Cortex of kidney (tissue), 1 donor: ENCODE results near the gene CNTN5.
"Not testable (repeated sequence)": the region's sequence is repeated elsewhere in the genome, so short reads cannot be mapped to it uniquely, and the experiment has no call there.

ENCODE experiments used
- DNase-seq: peaks from one replicate; lab custom pipeline; 2025; lab: John Stamatoyannopoulos, UW

Gene CNTN5

DNA sequence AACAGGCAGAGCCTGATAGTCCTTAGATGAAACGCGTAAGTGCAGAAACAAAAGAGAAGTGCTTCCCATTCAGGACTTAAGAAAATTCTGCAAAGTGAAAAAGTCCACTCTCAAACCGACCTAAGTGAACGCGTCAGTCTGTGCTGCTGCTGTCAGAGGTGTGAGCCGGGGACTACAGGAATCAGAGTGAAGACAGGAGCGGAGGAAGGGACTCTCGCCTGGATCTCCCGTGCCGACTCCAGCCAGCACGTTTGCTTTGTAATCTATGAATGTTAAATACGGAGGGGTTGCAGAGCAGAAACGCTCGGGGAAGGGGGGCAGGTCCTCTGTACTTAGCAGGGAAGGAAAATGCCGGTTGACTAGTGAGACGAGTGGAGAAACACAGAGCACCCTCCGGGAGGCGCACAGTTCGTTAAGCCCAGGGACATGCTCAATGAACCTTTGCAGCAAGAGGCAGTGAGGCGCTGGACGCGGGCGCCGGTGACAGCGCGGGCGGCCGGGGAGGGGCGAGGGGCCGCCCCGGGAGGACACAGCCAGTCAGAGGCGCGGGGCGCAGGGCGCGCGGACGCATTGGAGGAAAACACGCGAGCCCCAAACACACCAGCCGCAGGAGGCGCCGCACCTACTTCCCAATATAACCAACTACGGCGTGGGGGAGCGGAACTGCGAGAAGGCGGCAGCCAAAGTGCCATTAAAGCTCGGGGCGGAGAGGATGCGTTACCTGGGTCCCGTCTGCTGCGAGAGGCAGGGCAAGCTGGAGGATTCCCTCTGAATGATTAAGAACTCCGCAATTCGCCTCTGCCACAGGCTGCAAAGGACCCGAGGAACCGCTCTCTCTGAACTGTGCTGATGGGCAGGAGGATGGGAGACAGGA lies at the start of gene CNTN5:
TSS of gene CNTN5 (plus strand) at position 598 of the 874 bp plus-strand sequence.
- no peak for DNase-seq

DNA sequence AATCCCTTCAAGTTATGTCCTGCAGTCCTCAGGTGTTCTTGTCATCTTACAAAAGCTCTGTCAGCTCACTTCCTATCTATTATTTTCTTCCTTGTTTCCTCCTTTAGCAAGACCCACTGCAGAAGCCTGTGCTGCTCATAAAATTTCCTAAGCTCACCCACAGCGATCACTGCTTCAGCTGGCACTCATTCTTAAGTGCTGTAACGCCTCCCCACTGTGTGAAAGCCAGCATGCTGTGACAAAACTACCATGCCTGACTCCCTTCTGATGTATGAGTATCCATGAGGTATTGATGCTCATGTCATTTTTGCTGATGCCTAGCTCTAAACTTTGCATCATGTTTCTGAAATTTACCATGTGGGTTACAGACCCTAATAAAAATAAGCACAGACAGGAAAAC lies 41.5 kb upstream of the CNTN5 start:
- DNase-seq: no peak

DNA sequence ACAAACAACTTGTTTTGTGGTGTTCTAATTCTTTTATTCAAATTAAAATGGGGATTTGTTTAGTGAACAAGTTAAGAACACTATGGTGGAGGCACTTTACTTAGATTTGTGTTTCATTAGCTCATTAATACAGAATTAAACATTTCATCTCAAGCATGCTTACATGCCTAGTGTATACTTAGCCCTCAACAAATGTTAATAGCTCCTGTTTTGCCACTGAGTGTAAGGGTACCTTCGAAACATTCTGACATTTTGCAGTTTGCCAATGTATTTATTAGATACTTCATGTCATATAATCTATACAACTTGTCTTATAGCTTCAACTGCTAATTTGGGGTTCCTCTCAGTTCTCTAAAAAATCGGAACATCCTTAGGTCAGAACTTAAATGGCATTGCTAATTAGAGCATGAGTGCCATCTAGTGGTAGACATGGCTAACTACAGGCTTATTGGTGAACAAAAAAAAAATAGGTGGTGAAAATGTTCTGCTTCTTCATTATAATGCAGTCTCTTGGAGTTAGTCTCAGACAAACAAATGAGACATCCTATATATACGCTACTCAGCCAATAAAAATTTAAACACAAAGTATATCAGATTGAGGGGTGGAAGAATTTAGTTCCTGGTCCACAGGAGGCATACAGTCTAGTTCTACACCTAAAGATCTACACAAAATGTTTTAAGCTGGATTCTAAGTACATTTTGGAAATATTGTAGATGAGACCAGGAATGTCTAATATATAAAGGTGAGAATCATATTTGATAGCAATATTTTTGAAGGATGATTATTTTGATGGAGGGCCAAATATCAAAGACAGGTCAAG lies 4.9 kb upstream of the CNTN5 start:
- DNase-seq: no peak

DNA sequence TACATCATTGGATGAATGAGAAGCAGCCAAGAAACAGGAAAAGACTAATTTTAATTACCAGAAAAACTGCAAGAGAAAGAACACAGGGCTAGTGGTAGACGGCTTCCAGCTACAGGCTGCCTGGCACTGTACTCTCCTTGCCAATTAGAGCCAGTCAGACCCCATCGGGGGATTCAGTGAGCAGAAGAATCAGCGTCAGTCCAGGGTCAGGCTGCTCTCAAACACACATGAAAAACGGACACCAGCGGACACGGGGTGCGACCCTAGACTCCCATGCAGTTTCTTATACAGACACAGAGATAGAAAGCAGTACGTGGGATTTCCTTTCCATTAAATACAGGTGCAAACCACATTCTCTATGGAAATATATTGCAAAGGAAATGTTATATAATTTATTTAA lies 1.1 kb upstream of the CNTN5 start:
- no peak for DNase-seq

DNA sequence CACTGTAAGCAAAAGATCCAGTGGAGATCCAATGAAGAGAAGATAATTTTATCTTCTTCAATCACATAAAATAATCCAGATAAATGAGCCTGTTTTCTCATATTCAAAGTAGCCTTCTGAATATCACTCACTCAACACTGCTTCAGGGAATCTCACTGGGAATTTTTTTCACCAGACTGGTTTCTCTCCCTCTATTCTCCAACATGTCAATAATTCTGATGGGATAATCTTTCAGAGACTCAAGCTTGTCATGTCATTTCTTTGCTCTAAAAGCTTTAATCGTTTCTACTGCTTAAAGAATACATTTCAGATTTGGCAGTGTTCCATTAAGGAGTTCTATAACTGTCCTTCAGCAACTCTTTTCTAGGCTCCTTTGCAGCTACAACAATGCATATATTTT lies 16.3 kb downstream of the CNTN5 start:
- DNase-seq: no peak

DNA sequence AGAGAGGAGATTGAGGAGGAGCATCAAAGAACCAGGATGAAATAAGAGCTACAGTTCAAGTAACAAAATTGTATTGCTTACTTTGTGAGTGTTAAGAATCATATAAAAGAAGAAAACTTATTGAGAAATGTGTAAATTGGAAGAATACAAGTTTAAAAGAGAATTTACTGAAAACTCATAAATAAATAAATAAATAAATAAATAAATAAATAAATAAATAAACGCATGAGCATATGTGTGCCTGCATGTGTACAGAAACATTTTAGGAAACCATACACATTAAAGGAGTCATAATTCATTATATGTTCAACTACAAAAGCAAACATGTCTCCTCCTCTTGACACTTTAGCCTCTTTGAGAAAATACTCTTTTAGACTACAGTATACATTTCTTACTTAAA lies 42.6 kb downstream of the CNTN5 start:
- no peak for DNase-seq

DNA sequence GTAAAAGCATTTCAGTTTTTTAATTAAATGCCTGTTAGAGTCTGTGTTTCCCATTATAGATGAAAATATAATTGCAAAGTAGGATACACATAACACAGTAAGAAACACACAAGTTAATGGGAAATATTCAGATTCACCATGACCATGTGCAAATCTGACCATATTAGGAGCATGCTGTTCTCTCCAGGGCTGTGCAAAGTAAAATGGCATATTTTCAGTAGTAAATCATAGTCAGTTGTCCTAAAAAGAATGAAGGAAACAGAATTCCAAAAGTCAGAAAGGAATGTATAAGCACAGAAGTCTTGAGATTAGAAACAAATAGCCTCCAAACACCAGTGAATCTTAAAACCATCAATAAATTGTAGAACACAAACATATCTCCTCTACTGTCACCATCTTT lies 44.4 kb downstream of the CNTN5 start:
- no peak for DNase-seq

DNA sequence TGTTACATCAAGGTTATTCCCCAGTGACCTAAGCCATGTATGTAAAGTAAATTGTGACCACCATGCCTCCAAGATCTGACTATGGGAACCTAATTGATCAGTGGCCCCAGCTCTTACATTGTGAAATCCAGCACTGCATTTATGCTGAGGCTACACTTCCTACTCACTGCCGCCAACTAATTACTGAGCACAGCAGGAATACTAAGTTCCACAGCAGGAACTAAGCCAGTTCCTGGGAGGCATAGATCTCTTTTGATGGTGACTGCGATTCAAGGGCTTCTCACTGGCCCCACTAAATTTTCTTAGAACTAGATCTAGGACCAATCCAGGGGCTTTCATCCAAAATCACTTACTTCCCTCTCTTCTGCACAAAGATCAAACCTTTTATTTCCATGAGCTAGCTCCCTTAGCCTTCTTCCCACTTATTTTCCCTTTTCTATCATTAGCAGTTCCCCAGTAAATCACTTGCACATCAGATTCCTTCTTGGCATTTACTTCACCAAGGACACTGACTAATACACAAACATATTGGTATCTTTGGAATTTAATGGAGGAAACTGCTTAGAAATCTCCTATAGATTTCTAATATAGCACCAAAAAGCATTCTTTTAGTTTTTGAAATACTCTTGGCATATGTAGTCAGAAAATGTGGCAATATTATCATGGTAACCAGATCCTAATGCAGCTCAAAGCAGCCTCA lies 46.0 kb downstream of the CNTN5 start:
- no peak for DNase-seq

DNA sequence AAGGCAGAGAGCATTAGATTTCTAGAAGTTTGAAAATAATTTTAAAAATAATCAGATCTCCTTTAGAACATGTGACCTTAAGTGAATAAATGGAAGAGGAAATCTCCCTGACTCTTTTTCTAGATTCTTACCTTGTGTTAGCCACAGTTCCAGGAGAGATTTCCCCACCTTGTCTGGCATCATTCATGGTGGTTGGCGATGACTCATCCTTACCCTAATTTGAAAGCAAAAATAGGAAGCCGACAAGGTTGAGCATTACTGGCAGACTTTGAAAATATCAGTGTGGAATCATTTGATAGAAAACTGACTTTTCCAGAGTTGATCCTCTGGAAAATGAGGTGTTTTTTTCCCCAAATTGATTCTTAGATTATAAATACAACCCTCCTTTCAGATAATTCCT lies 48.1 kb downstream of the CNTN5 start:
- no peak for DNase-seq

DNA sequence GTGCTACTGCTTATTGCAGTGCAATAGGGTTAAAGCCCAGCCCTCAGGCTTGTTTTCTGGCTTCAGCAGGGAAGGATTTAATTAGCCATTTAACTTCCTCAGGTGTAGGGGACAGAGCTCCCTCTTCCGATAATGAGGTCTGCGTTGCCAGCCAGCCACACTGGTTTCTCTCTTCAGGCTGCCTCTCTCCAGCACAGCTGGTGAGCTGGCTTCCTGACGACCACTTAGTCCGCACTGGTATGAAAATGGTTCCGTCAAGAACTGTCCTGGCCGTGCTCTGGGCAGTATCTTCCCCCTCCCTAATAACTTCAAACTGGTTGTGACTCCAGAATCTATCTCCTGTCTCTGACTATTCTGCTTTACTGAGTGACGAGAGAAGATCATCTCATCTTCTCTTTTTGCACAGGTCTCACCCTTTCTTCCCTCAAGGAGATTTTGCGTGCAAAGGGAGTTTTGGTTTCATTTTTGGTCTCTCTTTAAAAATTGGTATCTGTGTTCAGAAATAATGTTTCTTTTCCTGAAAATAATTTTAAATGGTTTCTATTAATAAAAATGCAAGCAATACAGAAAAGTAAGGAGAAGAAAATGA lies 49.2 kb downstream of the CNTN5 start:
- no peak for DNase-seq

DNA sequence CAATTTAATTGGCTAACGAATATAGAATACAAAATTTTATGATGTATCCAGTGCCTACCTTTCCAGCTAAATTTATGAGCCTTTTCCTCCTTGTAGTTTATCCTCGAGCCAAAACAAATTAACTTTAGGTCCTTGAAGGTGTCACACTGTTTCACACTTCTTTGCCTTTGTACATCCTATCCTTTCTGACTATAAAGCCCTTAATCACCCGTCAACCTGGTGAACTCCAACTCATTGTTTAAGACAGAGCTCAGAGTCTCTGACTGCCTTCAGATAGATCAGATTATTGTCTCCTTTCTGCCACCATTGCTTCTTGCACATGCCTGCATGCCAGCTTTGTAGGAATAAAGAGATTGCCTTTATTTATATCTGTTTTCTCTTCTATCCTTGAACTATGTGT lies 58.8 kb downstream of the CNTN5 start:
- DNase-seq: no peak

DNA sequence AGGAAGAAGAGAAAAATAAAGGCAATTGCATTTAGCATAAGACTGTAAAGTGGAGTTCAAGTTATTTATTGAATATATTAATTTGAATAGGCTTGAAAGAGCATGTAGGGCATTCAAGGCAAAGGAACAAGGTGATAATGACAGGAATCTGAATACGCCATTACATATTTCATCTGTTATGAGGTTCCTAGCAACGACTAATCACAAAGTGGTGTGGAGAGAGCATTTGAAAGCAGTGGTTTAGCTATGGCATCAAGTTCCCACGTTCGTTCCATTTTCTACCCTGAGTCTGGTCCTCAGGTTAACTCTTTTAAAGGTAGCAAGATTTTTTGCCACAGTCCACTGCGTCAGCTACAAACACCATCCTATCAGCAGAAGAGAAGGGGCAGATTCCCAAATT lies 59.4 kb downstream of the CNTN5 start:
- no peak for DNase-seq

DNA sequence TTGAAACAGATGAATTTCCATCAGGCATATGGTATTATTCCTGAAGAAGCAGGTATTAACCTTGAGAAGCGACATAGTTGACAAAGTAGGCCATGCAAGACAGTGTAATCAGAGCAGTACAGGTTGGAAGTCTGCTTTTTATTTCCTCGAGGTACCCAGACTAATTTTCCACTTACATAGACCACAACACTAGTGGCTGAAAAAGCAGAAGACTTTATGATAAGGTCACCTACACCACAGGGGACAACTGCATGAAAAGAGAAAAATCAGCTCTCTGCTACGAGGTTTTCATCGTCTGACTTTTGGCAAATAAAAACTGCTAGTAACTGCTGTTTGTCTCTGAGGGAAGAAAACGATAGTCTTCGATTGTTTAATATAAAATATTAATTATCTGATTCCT lies 77.5 kb downstream of the CNTN5 start:
- DNase-seq: no peak

DNA sequence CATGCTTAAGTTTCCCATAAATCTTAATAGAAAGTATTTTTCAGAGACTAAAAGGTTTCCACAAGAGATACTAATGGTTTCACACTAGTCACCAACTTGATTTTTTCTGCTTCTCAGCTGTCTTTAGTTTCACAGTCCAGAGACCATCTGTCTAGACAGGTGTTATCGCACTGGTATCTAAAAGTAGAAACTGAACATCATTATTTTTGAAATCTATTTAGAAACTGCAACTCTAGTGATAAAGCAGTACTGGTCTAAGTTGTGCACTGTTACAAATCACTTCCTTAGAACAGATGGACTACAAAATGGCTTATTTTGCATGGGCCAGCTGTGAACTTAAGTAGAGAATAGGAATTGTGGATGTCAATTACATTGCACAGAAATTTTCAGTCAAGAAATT lies 78.0 kb downstream of the CNTN5 start:
- DNase-seq: no peak

DNA sequence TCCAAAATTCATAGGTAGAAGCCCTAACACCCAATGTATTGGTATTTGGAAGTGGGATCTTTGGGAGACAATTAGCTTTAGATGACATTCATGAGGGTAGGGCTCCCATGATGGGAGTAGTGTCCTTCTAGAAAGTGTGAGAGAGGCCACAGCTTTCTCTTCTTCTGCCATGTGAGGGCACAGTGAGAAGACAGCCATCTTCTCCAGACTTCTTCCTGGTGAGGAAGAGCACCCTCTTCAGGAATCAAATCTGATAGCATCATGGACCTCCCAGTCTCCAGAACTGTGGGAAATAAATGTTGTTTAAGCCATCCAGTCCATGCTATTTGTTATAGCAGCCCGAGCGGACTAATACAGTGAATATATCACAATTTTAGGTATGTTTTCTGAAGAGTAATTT lies 96.9 kb downstream of the CNTN5 start:
- no peak for DNase-seq

DNA sequence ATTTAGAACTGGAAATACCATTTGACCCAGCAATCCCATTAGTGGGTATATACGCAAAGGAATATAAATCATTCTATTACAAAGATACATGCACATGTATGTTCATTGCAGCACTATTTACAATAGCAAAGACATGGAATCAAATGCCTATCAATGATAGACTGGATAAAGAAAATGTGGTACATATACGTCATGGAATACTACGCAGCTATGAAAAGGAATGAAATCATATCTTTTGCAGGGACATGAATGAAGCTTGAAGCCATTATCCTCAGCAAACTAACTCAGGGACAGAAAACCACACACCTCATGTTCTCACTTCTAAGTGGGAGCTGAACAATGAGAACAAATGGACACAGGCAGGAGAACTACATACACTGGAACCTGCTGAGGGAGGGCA lies 113.1 kb downstream of the CNTN5 start:
- not testable (repeated sequence) for DNase-seq

DNA sequence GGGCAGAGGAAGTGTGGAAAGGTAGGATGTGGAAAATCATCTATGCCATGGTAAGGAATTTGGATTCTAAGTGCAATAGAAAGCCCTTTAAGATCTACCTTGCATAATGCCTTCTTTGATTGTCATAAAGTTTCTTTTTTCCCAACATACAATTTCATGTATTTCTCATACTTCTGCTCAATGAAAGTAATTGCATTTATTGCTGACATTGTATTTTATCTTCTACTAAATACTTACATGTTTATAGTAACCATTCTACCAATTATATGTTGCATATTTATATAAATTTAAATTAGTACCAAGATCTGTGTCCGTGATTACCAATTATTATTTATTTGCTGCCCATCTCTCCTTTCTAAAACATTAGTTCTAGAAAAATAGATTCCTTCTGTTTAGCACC lies 114.8 kb downstream of the CNTN5 start:
- DNase-seq: no peak

DNA sequence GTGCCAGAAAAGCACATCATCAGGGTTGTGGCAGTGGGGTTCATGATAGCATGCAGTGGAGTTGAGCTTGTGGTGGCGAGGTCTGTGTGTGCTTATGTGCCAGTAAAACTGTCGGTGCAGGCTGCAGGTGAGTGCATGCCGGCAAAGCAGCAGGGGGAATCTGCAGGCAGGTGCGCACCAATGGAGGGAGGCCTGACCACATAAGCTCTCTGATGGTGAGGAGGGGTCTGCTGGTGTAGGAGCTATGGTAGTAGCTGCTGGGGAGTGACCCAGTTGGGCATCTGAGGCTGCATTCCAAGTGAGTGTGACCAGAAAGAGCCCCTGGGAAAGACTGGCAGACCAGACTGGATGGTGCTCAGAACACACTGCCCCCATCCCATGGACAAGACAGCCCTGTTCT lies 121.5 kb downstream of the CNTN5 start:
- DNase-seq: no peak

DNA sequence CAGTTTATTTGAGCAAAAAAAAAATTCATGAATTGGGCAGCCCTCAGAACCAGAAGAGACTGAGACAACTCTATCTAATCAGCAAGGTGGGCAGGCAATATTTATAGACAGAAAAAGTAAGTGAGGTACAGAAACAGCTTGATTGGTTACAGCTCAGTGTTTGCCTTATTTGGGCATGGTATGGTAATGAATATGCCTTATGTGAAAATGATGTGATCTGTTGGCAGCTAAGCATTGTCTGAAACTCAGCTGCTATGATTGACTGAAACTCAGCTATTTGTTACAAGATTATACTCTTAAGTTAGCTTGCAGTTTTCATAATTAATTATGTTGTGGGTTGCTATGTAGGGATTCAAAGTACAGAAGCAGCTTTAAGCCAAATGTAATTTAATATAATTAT lies 127.6 kb downstream of the CNTN5 start:
- no peak for DNase-seq

DNA sequence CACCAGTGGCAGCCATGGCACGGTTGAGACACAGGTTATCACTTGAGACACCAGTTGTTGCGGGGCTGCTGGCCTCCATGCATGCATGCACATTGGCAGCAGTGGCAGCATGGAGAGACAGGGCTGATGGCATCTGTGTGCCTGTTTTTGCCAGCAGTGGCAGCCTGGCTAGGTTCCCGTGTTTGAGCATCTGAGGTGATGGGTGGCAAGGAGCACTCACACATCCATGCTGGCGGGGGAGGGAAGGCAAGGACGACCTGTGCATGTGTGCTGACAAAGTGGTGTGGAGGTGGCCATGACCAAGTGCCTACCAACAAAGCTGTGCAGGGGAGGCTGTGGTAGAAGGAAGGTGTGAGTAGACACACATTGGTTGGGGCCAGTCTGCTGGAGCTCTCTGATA lies 133.5 kb downstream of the CNTN5 start:
- DNase-seq: no peak

DNA sequence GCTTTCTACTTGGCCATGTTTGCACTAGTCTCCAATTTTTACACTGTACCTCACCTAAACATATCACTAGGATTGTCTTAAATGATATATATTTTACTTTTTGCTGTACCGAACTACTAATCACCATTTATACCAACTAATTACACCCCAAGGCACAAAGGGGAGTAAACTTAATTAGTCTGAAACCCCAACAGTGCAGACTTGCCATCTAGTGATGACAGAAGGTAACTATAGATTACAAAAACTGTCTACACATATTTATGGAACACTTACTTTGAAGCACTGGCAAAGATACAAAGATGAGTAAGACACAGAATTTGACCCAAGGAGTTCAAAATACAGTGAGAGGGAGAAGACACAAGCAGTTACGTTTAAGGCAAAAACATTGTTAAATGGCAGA lies 139.7 kb downstream of the CNTN5 start:
- DNase-seq: no peak

DNA sequence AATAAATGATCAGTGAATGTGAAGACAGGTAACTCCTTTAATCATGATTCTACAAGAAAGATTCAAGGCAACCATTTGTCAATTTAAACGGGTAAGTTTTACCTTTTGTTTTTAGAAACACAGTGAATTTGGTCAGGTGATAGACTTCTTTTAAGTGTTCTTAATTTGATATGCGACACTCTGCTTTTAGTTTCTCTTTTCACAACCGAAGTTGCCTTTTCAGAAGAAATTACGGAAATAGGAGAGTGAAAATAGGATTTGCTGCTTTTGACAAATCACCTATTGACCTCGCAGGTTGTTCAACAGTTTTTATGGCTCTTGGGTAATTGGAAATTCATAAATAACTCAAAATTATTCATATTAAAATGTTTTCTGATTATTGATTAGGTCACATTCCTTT lies 142.1 kb downstream of the CNTN5 start:
- DNase-seq: no peak
